HG02943 (cell line): ENCODE measurements around the gene ASCL2.
"Not testable (repeated sequence)": the region's sequence is repeated elsewhere in the genome, so short reads cannot be mapped to it uniquely, and the experiment has no call there.

Experiments
- ATAC-seq: cut with Tn5 transposase; IDR thresholded peaks from one replicate; pipeline ENCODE4 v1.9.1; 2021; ENCODE audit warnings: mild to moderate bottlenecking, low read depth, moderate library complexity; ENCODE audit not compliant: unreplicated experiment

The ASCL2 gene

DNA sequence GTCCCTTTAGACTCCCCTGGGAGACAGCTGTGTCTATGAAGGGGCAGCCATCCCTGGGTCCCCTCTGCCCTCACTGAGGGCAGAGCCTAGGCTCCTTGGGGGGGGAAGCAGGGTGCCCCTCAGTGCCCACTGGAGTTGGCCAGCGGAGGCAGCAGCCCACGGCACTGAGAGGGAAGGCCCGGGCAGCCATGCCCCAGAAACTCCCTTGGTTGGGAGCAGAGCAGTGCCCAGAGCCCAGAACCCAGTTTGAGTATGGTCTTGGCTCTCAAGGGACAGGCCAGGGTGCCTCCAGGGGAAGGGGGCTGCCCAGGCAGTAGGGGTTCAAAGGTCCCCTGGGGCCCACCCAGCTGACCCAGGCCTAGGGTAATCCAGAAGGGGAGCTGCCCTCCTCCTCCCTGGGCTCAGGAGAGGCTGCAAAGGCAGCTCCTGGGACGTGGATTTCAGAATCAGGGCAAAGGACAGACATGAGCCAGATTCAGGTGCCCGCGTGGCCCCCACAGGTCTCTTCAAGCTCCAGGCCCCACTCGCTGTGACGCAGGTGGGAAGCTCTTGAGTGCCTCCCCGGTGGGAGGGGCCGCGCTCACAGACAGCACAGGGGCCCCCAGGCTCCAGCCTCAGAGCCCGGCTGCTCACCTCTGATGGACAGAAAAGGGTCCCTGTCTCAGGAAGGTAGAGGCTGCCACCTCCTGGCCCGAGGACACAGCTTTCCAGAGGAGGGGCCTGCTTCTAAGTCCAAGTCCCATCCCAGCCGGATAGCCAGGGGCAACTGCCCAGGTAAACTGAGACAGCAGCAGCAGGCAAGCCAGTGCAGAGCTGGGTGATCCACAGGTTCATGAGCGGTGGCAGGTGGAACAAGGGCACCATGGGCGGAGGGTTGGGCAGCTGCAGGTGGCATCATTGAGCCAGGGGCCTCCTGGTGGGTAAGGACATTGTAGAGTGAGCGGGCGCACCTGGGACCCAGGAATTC lies 28.7 kb upstream of the ASCL2 start:
- ATAC-seq = no peak

DNA sequence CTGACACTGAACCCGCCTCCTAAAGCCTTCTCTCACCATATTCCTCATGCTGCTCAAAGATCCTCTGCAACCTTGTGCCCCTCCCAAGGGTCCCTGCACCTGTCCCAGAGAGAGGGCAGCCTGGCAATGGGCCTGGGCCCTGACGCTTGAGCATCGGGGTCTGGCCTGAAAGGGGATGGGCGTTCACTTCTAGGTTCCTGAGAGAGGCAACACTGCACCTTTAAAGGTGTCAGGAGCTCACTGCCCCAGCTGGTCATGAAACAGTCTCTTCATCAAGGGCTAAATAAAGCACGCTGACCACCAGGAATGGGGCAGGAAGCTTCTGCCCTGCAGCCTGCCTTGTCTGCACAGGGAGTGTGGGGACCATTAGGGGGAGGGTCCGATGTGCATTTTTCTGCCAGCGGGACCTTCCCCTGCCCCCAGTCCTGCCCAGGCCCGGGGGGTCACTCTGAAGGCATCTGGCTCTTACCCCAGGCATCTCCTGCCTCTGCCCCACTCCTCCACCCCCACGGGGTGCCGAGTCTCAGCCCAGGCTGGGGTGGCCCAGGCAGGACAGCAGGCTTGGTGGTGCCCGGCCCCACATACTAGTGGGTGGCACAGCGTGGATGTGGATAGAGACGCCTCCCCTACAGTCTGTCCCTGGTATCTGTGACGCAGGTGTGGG lies 27.9 kb upstream of the ASCL2 start:
- no peak for ATAC-seq

DNA sequence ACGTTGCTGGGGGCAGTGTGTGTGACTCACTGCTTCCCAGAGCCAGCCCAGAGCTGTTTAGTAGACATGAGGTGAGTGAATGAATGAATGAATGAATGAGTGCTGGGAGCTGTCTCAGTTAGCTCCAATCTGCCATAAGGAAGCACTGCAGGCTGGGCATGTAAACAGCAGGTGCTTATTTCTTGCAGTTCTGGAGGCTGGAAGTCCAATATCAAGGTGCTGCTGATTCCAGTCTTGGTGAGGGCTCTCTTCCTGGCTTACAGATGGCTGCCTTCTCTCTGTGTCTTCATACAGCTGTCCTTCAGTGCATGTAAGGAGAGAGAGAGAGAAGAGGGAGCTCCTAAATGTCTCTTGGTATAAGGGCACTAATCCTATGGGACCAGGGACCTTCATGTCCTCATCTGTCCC lies 27.2 kb upstream of the ASCL2 start:
- ATAC-seq = no peak

DNA sequence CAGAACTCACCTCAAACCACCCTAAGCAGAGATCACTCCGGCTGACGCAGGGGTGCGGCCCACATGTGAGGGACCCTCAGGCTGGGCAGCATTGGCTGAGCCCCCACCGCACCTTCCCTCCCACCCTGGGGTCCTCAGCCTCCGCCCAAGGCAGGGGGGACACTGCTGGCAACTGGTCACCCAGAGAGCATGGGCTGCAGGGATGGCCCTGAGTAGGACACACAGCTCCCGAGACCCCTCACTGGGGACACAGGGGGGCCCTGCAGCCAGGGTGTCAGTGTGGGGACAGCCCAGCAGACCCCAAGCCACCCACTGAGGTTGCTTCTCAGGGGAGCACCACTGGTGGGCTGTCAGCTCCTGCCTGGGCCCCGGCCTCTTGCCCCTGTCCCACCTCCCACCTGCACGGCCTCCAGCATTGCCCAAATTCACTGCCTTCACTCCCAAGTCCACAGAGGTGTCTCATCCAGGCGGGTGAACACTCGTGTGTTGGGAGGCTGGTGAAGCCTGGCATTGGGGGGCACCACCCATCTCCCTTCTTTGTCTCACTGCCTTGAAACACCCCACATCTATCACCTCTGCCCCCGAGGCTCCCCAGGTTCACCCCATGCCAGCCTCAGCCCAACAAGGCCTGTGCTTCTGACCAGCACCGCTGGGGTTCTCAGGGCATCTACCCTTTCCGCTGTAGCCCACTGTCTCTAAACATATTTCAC lies 26.7 kb upstream of the ASCL2 start:
- no peak for ATAC-seq

DNA sequence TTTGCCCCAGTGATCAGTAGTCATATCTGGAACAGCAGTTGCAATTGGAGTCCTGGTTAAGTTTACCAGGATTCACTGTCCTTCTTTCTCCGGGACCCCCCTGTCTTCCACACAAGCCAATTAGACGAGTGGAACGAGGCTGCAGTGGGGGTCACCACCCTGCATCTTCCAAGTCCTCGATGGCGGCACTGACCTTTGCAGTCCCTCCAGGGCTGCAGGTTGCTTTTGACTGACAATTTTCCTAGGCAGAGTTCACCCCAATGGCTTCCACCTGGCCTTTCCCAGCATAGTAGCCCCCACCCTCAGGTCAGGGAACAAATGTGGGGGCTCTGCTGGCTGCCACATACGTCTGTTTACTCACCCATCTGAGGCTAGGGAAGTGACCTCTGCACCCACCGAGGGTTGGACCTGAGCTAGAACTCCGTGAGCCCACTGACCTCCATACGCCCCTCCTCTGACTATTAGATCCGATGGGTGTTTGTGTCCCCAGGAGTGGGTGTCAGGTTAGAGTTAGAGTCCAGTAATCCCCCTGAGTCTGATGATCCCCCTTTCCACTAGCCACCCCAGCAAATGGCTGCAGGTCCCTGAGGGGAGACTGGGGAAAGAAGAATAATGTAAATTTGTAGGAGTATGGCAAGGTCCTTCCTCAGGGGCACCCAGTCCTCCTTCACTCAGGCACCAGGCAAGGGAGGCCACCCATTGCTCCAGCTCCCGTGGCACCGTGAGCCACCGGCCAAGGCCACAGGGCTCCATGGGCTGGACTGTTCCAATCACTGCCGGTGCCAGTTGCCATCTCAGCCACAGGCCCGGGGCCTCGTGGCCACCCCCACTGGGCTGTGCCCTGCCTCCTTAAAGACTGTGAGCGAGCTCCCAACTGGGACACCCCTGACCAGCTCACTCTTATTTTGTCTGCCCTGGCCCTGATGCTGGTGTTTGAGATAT lies 25.9 kb upstream of the ASCL2 start:
- no peak for ATAC-seq

DNA sequence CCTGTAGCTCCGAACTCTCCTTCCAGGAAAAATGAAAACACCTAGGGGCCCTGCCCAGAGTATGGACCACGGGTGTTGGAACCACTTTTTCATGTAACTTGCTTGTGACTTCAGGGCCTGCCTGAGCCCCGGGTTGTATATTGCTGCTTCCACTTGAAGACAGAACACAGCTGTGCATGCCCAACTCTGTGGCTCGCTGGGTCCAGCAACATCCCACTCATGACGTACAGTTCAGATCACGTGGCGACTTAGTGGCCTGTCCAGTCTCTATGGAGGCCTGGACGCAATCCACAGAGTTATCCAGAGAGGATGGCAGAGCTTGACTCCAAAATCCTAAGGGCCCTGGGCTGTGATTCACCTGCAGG lies 24.5 kb upstream of the ASCL2 start:
- ATAC-seq = no peak

DNA sequence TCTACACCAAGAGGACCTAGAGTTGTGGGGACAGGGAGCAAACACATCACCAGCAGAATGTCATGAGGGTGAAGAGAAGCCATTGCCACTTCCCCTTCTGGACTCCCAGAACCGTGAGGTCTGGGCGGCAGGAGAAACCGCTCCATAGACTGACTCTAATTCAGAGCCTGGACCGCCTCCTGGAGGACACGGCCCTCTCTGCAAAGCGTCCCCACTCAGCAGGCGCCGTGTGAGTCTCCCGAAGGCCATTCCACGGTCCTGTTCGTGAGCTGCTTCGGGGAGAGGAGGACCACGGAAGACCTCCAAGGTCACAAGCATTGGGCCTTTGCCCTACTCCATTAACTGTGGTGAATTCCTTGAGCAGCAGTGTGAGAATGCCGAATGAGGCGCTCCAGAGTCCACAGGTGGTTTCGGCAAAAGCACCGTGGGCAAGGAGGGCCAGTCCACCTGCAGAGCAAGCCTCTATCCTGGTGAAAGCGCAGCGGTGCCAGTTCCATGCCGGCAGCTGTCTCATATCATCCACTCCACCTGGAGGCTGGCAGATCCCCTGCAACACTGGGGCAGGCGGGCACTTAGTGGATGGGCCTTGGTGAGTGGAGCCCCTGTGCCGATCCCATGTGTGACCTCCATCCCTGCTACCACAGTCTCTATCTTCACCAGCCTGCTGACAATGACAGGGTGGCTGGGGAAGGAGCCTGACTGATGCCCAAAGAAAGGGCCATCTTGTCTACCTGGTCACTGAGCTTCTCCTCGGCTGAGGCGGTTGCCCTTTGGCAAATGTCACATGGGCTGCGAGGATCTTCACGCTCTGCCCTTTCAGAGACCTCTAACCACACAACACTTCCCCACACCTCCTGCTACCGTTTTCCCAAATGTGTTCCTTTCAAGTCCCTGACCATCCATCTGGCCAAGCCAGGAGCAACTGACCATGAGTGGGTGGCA lies 23.9 kb upstream of the ASCL2 start:
- ATAC-seq = no peak

DNA sequence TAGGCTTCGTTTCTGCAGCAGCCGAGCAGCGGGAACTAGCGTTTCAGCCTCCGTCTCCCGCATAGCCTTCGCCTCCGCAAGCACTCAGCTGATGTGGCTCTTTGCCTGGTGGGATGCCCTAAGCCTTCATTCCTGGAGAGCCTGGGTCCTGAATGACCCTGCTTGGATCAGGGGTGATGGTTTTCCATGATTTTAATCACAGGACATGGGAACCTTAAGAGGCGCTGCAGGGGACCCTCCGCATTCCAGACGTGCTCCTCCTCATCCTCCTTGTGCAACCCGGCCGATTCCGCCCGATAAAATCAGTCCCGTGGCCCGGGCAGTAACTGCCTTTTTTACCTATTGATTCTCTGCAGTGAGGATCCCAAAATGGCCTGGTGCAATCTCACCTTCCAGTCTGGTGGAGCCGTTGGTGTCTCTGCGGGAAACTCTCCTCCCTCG lies 23.2 kb upstream of the ASCL2 start:
- ATAC-seq = no peak

DNA sequence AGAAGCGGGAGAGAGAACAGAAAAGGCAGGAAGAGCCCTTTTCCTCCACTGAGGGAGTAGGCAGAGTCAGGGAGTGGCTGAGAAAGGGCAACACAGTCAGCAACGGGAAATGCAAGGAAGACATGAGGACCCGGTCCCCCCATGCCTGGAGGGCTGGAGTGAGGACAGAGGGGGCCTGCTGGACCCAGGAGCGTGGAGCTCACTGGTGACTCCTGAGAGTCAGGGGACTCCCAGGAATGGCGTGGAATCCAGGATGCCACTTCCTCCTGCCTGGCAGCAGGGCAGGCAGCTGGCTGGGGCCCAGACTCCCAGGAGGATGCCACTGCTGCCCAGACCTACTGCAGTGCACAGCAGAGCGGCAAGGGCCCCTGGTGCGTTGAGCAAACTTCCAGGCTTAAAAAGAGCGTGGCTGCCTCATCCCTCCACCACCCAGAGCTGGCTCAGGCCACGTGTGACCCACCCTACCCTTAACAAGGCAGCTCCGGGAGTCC lies 20.0 kb upstream of the ASCL2 start:
- no peak for ATAC-seq

DNA sequence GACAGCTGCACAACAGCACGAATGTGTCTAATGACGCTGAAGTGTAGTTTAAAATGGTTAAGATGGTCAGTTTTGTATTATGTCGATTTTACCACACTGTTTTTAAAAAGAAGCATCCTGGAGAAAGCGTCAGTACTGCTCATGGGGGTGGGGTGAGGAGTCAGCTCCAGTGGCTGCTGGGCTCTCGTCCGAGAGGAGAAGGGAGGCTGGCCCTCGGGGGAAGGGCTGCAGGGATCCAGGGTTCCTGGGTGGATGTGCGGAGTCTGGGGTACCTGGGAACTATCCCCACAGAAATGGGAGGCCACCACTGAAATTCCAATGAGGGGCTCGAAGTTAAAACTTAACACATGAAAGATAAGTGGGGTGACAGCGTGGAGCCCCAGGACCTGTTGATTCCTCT lies 19.5 kb upstream of the ASCL2 start:
- no peak for ATAC-seq

DNA sequence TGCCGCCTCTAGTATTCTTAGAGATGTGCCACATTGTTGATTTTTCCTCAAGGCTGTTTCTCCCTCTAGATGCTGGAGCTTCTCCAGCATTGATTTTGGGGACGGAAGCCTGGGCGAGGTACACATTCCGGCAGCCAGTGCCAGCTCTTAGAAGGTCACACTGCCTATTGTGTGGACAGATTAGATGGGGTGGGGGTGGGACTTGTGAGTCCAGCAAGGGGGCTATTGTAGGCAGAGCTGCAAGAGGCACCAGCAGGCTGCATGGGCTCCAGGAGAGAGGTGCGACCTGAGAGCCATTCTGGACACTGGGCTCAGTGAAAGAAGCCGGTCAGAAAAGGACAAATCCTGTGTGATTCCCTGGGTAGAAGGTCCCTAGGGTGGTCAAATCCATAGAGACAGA lies 19.0 kb upstream of the ASCL2 start:
- no peak for ATAC-seq

DNA sequence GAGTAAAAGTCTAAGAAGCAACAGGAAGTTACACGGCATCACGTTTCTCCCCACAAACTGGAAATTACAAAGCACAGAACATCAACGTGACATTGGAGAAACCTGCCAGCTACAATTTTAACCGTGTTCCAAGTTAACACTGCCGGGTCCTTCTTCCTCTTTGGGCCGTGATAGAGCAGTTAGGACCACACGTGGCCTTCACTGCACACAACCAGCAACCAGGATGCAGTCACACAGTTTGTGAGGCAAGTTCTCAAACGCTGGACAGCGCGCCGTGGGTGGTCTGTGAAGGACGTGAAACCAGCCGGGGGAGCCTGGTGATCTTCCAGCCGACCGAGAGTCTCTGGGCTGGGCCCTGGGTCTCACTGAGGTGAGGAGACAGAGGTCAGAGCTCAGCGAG lies 16.7 kb upstream of the ASCL2 start:
- no peak for ATAC-seq

DNA sequence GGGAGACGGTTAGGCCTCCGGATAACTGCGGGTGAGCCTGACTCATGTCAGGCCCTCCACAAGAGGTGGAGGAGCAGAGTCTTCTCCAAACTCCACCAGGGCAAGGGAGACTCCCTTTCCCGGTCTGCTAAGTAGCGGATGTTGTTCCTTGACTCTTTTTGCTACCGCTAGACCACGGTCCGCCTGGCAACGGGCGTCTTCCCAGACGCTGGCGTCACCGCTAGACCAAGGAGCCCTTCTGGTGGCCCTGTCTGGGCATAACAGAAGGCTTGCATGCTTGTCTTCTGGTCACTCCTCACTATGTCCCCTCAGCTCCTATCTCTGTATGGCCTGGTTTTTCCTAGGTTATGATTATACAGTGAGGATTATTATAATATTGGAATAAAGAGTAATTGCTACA lies 16.0 kb upstream of the ASCL2 start:
- not testable (repeated sequence) for ATAC-seq

DNA sequence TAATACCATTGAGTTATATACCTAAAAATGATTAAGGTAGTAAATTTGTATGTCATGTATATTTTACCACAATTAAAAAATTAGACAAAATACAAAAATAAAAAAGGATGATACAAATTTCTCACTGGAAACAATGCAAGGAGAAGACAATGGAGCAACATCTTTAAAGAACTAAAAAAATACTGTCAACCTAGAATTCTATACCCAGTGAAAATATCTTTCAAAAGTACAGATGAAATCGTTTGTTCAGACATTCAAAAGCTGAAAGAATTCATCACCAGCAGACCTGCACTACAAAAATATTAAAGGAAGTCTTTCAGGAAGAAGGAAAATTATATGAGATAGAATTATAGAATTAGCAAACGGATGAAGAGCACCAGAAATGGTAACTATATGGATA lies 9.8 kb upstream of the ASCL2 start:
- no peak for ATAC-seq

DNA sequence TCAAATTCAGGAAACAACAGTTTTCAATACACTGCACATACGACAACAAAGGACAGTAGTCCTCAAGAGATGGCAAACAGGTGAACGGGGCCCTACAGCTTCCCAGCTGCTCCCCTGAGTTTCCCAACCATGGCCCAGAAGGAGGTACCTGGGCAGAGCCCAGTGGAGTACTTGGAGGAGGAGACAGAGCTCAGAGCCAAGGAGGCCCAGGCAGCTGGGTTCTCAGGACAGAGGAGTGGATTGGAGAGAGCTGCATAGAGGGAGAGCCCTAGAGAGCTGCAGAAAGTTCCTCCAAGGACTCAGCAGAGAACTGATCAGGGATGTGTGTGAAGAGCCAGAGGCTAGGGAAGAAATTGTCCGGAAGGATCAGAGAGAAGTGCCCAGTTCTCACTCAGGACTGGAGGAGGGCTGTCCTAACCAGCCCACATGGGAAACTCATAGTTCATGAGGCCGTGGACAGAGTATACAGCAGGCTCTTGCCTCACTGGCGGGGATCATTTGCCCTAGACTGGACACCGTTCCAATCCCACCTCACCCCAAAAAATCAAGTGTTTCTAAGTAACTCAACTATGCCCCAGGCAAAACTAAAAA lies 7.6 kb upstream of the ASCL2 start:
- no peak for ATAC-seq

DNA sequence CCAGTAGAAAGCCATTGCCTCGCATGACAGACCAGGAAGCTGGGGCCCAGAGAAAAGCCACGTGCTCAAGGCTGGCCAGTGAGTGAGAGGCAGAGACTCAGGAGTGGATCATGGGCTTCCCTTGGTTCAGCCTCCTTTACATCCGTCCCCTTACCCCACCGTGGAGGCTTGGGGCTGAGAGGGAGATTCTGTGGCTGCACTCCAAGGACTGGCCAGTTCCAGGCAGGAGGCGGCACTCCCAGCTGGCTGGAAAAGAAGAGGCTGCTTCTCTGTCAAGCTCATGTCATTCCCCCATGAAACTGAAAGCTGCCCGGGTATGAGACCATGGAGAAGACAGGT lies 6.6 kb upstream of the ASCL2 start:
- no peak for ATAC-seq

DNA sequence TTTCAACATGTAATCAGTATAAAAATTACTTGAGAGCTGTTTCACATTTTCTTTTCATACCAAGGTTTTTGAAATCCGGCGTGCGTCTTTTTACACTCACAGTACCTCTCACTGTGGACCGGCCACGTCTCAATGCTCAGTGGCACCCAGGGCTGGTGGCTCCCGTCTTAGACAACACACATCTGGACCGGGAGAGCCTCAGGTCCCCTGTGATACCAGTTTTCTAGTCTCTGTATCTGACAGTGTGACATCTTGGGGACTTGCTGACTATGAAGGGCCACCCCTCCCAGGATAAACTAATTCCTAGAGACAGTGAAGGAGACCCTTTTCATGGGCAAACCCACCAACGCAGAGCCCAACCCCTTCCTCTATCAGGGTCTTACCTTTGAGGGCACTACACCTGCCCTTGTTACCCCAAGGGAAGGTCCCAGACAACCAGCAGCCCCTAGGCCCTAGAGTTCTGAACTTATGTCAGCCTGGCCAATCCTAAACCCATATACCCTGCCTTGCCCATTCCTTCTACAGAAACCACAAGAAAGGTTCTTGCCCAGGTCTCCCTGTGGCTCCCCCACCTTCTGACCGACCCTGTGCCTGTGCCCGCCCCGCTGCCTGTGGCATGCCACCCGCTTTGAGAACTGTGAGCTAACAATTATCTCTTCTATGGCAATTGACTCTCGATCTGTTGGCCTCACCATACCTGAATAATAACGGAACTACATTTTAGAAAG lies 6.1 kb upstream of the ASCL2 start:
- ATAC-seq = no peak
